SK-N-SH (cell line): ENCODE measurements around the gene SNRPD1. TPM values are rescaled to one million over a fixed set of nuclear protein-coding genes. Genes with fewer than 3 reads are reported as not detected.

Experiments
- FOSL2 ChIP-seq: IDR thresholded peaks from 2 replicates; pipeline ENCODE4 v1.4.0; 2012; ENCODE audit warnings: low read depth, mild to moderate bottlenecking, moderate library complexity, borderline replicate concordance
- FOXM1 ChIP-seq: IDR thresholded peaks from 2 replicates; pipeline ENCODE4 v1.4.0; 2012; ENCODE audit warnings: low read depth, mild to moderate bottlenecking
- GATA2 ChIP-seq: sonication (generic); formaldehyde crosslinking; IDR thresholded peaks from 2 replicates; pipeline ENCODE4 v1.5.0; 2020; ENCODE audit warnings: mild to moderate bottlenecking, missing genetic modification reagents
- MXI1 ChIP-seq: IDR thresholded peaks from 2 replicates; pipeline ENCODE4 v1.6.1; 2012; ENCODE audit warnings: mild to moderate bottlenecking, low read depth, low read length, improper control_type of control experiment
- NFIC ChIP-seq: IDR thresholded peaks from 2 replicates; pipeline ENCODE4 v1.4.0; 2012; ENCODE audit warnings: borderline replicate concordance
- NRF1 ChIP-seq: IDR thresholded peaks from 2 replicates; pipeline ENCODE4 v1.6.1; 2012; ENCODE audit warnings: low read depth, mild to moderate bottlenecking, low read length
- POLR2AphosphoS5 ChIP-seq: IDR thresholded peaks from 2 replicates; pipeline ENCODE4 v1.6.1; 2012; ENCODE audit warnings: low read depth, low read length
- RCOR1 ChIP-seq: fragments of 150-350 bp; IDR thresholded peaks from 2 replicates; pipeline ENCODE4 v1.6.1; 2017; ENCODE audit warnings: antibody characterized with exemption, low read length
- RFX5 ChIP-seq: IDR thresholded peaks from 2 replicates; pipeline ENCODE4 v1.6.1; 2012; ENCODE audit warnings: mild to moderate bottlenecking, improper control_type of control experiment, low read length
- RXRA ChIP-seq: IDR thresholded peaks from 2 replicates; pipeline ENCODE4 v1.4.0; 2012; ENCODE audit warnings: low read depth, mild to moderate bottlenecking, borderline replicate concordance
- SMC3 ChIP-seq: IDR thresholded peaks from 2 replicates; pipeline ENCODE4 v1.6.1; 2012; ENCODE audit warnings: low read depth, low read length, improper control_type of control experiment
- TAF1 ChIP-seq: IDR thresholded peaks from 2 replicates; pipeline ENCODE4 v1.6.1; 2012; ENCODE audit warnings: low read depth, mild to moderate bottlenecking, low read length, moderate library complexity, borderline replicate concordance
- TCF12 ChIP-seq: IDR thresholded peaks from 2 replicates; pipeline ENCODE4 v1.4.0; 2012
- TEAD4 ChIP-seq: IDR thresholded peaks from 2 replicates; pipeline ENCODE4 v1.4.0; 2012; ENCODE audit warnings: mild to moderate bottlenecking, borderline replicate concordance; ENCODE audit not compliant: insufficient read depth
- YY1 ChIP-seq: IDR thresholded peaks from 2 replicates; pipeline ENCODE4 v1.4.0; 2012; ENCODE audit warnings: low read depth, mild to moderate bottlenecking
- polyA plus RNA-seq, 3 experiments: library from polyadenylated mRNA; depleted of rRNA; stranded (reverse); fragments of >200 nt; gene quantifications; 2 replicates each; pipeline ENCODE4 v1.2.3, GENCODE V29; 2012
- TF ChIP-seq, protein P1 (sequence below): IDR thresholded peaks from 2 replicates; pipeline ENCODE4 v1.6.1; 2012; ENCODE audit warnings: mild to moderate bottlenecking, low read depth, low read length, moderate library complexity
- TF ChIP-seq, protein P2 (sequence below): IDR thresholded peaks from 2 replicates; pipeline ENCODE4; 2012
- TF ChIP-seq, protein P3 (sequence below): IDR thresholded peaks from 2 replicates; pipeline ENCODE4 v1.4.0; 2012; ENCODE audit warnings: low read depth, borderline replicate concordance
- TF ChIP-seq, protein P4 (sequence below): fragments of 150-350 bp; IDR thresholded peaks from 2 replicates; pipeline ENCODE4 v1.6.1; 2016; ENCODE audit warnings: mild to moderate bottlenecking, low read depth, low read length
- TF ChIP-seq, protein P5 (sequence below): IDR thresholded peaks from 2 replicates; pipeline ENCODE4 v1.4.0; 2012; ENCODE audit warnings: low read depth, borderline replicate concordance
- TF ChIP-seq, protein P6 (sequence below): IDR thresholded peaks from 2 replicates; pipeline ENCODE4 v1.4.0; 2012; ENCODE audit warnings: low read depth

SNRPD1 gene
- polyA plus RNA-seq, 1 of the 3 experiments (the other 2 are of a cell fraction), result 24.6 TPM

DNA sequence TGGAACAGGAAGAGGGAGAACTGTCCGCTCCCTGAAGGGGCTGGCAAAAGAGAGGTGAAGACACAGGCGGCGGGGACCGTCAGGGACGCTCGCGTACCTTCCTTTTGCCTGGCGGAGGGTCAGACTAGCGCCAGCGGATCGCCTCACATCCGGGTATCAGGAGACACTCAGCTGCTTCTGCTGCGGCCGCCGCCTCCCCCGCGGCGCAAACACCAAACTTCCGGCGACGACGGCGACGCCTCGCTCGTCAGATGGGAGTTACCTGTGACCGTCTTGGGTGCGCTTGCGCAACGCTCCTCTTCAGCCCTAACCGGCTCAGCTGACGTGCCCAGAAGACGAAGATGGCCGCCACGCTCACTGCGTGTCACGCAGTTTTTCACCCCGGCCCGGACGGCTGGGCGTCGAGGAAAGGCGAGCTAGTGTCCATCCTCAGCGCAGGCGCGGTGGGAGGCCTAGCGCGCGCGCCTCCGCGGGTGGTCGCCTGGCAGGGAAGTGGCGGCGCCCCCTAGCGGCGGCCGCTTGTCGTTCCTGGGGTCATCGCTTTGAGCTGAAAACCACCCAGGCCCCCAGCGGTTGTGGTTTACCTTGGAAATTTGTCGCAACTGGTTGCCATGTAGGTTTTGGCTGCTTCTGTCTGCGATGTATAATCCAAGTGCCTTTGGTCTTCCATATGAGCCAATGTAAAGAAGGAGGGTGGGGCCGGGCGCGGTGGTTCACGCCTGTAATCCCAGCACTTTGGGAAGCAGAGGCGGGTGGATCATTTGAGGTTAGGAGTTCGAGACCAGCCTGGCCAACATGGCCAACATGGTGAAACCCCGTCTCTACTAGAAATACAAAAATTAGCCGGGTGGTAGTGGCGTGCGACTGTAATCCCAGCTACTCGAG, 11.3 kb upstream of the SNRPD1 start, which contains the start of gene ESCO1 (continued):
- TF ChIP-seq, protein P1, sequence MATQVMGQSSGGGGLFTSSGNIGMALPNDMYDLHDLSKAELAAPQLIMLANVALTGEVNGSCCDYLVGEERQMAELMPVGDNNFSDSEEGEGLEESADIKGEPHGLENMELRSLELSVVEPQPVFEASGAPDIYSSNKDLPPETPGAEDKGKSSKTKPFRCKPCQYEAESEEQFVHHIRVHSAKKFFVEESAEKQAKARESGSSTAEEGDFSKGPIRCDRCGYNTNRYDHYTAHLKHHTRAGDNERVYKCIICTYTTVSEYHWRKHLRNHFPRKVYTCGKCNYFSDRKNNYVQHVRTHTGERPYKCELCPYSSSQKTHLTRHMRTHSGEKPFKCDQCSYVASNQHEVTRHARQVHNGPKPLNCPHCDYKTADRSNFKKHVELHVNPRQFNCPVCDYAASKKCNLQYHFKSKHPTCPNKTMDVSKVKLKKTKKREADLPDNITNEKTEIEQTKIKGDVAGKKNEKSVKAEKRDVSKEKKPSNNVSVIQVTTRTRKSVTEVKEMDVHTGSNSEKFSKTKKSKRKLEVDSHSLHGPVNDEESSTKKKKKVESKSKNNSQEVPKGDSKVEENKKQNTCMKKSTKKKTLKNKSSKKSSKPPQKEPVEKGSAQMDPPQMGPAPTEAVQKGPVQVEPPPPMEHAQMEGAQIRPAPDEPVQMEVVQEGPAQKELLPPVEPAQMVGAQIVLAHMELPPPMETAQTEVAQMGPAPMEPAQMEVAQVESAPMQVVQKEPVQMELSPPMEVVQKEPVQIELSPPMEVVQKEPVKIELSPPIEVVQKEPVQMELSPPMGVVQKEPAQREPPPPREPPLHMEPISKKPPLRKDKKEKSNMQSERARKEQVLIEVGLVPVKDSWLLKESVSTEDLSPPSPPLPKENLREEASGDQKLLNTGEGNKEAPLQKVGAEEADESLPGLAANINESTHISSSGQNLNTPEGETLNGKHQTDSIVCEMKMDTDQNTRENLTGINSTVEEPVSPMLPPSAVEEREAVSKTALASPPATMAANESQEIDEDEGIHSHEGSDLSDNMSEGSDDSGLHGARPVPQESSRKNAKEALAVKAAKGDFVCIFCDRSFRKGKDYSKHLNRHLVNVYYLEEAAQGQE, result 0 out of 2 replicates have a peak, but pooled peaks have one; percentile 6
- TF ChIP-seq, protein P2, sequence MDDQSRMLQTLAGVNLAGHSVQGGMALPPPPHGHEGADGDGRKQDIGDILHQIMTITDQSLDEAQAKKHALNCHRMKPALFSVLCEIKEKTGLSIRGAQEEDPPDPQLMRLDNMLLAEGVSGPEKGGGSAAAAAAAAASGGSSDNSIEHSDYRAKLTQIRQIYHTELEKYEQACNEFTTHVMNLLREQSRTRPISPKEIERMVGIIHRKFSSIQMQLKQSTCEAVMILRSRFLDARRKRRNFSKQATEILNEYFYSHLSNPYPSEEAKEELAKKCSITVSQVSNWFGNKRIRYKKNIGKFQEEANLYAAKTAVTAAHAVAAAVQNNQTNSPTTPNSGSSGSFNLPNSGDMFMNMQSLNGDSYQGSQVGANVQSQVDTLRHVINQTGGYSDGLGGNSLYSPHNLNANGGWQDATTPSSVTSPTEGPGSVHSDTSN, result 0 out of 2 replicates have a peak, but pooled peaks have one; percentile 17
- TF ChIP-seq GATA2 (CRISPR knock-in tag) (no peak), RXRA (no peak), MXI1 (peak; percentile 59; the same call in 1 of the 2 replicates), RFX5 (peak; percentile 95), TAF1 (peak; percentile 60), SMC3 (peak; percentile 43), POLR2AphosphoS5 (peak; percentile 91), YY1 (peak; percentile 88), FOSL2 (no peak), FOXM1 (no peak), NRF1 (peak; percentile 94), TEAD4 (no peak), RCOR1 (peak; percentile 65; the same call in 1 of the 2 replicates), TCF12 (no peak), NFIC (no peak)
- TF ChIP-seq, protein P3, sequence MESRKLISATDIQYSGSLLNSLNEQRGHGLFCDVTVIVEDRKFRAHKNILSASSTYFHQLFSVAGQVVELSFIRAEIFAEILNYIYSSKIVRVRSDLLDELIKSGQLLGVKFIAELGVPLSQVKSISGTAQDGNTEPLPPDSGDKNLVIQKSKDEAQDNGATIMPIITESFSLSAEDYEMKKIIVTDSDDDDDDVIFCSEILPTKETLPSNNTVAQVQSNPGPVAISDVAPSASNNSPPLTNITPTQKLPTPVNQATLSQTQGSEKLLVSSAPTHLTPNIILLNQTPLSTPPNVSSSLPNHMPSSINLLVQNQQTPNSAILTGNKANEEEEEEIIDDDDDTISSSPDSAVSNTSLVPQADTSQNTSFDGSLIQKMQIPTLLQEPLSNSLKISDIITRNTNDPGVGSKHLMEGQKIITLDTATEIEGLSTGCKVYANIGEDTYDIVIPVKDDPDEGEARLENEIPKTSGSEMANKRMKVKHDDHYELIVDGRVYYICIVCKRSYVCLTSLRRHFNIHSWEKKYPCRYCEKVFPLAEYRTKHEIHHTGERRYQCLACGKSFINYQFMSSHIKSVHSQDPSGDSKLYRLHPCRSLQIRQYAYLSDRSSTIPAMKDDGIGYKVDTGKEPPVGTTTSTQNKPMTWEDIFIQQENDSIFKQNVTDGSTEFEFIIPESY, result no peak
- TF ChIP-seq, protein P4, sequence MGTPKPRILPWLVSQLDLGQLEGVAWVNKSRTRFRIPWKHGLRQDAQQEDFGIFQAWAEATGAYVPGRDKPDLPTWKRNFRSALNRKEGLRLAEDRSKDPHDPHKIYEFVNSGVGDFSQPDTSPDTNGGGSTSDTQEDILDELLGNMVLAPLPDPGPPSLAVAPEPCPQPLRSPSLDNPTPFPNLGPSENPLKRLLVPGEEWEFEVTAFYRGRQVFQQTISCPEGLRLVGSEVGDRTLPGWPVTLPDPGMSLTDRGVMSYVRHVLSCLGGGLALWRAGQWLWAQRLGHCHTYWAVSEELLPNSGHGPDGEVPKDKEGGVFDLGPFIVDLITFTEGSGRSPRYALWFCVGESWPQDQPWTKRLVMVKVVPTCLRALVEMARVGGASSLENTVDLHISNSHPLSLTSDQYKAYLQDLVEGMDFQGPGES, result no peak
- TF ChIP-seq, protein P5, sequence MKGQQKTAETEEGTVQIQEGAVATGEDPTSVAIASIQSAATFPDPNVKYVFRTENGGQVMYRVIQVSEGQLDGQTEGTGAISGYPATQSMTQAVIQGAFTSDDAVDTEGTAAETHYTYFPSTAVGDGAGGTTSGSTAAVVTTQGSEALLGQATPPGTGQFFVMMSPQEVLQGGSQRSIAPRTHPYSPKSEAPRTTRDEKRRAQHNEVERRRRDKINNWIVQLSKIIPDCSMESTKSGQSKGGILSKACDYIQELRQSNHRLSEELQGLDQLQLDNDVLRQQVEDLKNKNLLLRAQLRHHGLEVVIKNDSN, result peak; percentile 66; the same call in 1 of the 2 replicates
- TF ChIP-seq, protein P6, sequence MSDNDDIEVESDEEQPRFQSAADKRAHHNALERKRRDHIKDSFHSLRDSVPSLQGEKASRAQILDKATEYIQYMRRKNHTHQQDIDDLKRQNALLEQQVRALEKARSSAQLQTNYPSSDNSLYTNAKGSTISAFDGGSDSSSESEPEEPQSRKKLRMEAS, result peak; percentile 98
